K562 (cell line): ENCODE measurements around the gene SERPINB11. TPM values are rescaled to one million over a fixed set of nuclear protein-coding genes. Genes with fewer than 3 reads are reported as not detected.

ENCODE experiments used
- ATAC-seq: fragments of 200-7000 bp; cut with Tn5 transposase; 3 replicates; pipeline ENCODE4 v1.9.1; 2020; ENCODE audit warnings: moderate library complexity
- BruUV-seq: library from RNA; stranded (reverse); fragments of 400-500 nt; replicated peaks from 2 replicates; lab custom pipeline; 2021; lab: Mats Ljungman, UMichigan
- CTCF ChIA-PET: fragments of 300-600 bp; formaldehyde crosslinking; extraction: SDS; loops from one replicate; lab custom pipeline; 2021; ENCODE audit warnings: low intra/inter-chr PET ratio; lab: Yijun Ruan, JAX
- POLR2A ChIA-PET: fragments of 300-600, 350-650 bp; sonication (Branson Sonifier 250); formaldehyde crosslinking; extraction: SDS; loops from one replicate; lab custom pipeline; 2021; ENCODE audit warnings: antibody characterized with exemption, inconsistent platforms; lab: Yijun Ruan, JAX
- DNase-seq, 4 experiments: peaks; one replicate each; pipeline versions ENCODE4 v3.0.0 to v3.0.0-alpha.2; 2011 to 2018; ENCODE audit warnings: low spot score in 3 of 4, mixed read lengths in 3 of 4; ENCODE audit errors: extremely low read depth in 1 of 4
- FAIRE-seq: peaks from 2 replicates; lab custom pipeline; 2011; peaks lifted over from hg19 to GRCh38; lab: Jason Lieb, UNC
- H2AFZ ChIP-seq: 2 replicates; pipeline ENCODE4 v1.6.0; 2011; ENCODE audit warnings: low read depth, low read length, control low read depth, inconsistent platforms
- H3K27ac ChIP-seq: fragments of 200-600 bp; 3 replicates; pipeline ENCODE4 v1.8.0; 2011; ENCODE audit warnings: low read depth, mild to moderate bottlenecking, control low read depth, inconsistent platforms, low read length, moderate library complexity, mixed read lengths; ENCODE audit errors: extremely low read depth
- H3K27me3 ChIP-seq, 2 experiments: fragments of 300-600 bp in 1 of 2; 2 replicates in 1 of 2; 3 replicates in 1 of 2; pipeline versions ENCODE4 v1.6.0 to v1.8.0; 2011; ENCODE audit warnings: inconsistent platforms in 2 of 2, low read length in 2 of 2, mild to moderate bottlenecking in 1 of 2, mixed read lengths in 1 of 2, moderate library complexity in 1 of 2; ENCODE audit not compliant: control insufficient read depth in 2 of 2, insufficient read depth in 2 of 2
- H3K36me3 ChIP-seq: fragments of 300-600 bp; 3 replicates; pipeline ENCODE4 v1.8.0; 2011; ENCODE audit warnings: mild to moderate bottlenecking, low read length, inconsistent platforms; ENCODE audit not compliant: control insufficient read depth, insufficient read depth
- H3K4me1 ChIP-seq, 2 experiments: fragments of 200-600 bp in 1 of 2; replicated peaks in 1 of 2; 2 replicates in 1 of 2; 3 replicates in 1 of 2; pipeline versions ENCODE4 v1.5.1 to v1.8.0; 2011; ENCODE audit warnings: inconsistent platforms in 2 of 2, low read length in 2 of 2, mild to moderate bottlenecking in 1 of 2, mixed read lengths in 1 of 2, moderate library complexity in 1 of 2; ENCODE audit not compliant: control insufficient read depth in 2 of 2, insufficient read depth in 2 of 2
- H3K4me2 ChIP-seq: 2 replicates; pipeline ENCODE4 v1.6.1; 2011; ENCODE audit warnings: low read length, control low read depth, inconsistent platforms, mixed read lengths; ENCODE audit not compliant: insufficient read depth
- H3K4me3 ChIP-seq: fragments of 200-600 bp; sonication (generic), shearing (Covaris generic); 2 replicates; pipeline ENCODE4 v1.5.1; 2016; ENCODE audit warnings: control low read depth, inconsistent platforms
- H3K79me2 ChIP-seq: fragments of 200-600 bp; 3 replicates; pipeline ENCODE4 v1.8.0; 2011; ENCODE audit warnings: low read length, inconsistent platforms; ENCODE audit not compliant: control insufficient read depth, insufficient read depth
- H3K9ac ChIP-seq, 2 experiments: 2 replicates each; pipeline versions ENCODE4 v1.6.0 to v1.6.1; 2011; ENCODE audit warnings: low read depth in 2 of 2, low read length in 2 of 2, control low read depth in 1 of 2, inconsistent platforms in 1 of 2, mild to moderate bottlenecking in 1 of 2, mixed read lengths in 1 of 2; ENCODE audit not compliant: insufficient read depth in 1 of 2
- H3K9me1 ChIP-seq: one replicate; pipeline ENCODE4 v1.6.0; 2011; ENCODE audit warnings: inconsistent platforms, mild to moderate bottlenecking, low read length, moderate library complexity; ENCODE audit not compliant: control insufficient read depth, insufficient read depth
- H3K9me3 ChIP-seq: replicated peaks from 2 replicates; pipeline ENCODE4 v1.5.1; 2011; ENCODE audit warnings: low read depth, low read length, inconsistent platforms; ENCODE audit not compliant: control insufficient read depth, insufficient read depth
- H4K20me1 ChIP-seq: replicated peaks from 2 replicates; pipeline ENCODE4 v1.6.1; 2011; ENCODE audit warnings: low read length, inconsistent platforms, mixed read lengths; ENCODE audit not compliant: control insufficient read depth, insufficient read depth
- BRF1 ChIP-seq: IDR thresholded peaks from 3 replicates; pipeline ENCODE4 v1.6.1; 2011; ENCODE audit warnings: borderline replicate concordance, mild to moderate bottlenecking; ENCODE audit not compliant: insufficient read length; ENCODE audit errors: extremely low read depth
- CHD4 ChIP-seq: fragments of 200-600 bp; sonication (generic); IDR thresholded peaks from 3 replicates; pipeline ENCODE4 v1.6.1; 2012; ENCODE audit warnings: low read depth, mild to moderate bottlenecking, mixed read lengths, low read length, inconsistent platforms; ENCODE audit not compliant: insufficient read depth, insufficient replicate concordance, poor library complexity, severe bottlenecking
- GABPB2 ChIP-seq: fragments of 250-450 bp; sonication (Bioruptor Pico); conservative IDR thresholded peaks from 2 replicates; pipeline ENCODE4 v1.5.1; 2021; ENCODE audit warnings: mild to moderate bottlenecking
- HMG20B ChIP-seq: fragments of 250-450 bp; sonication (Bioruptor Pico); IDR thresholded peaks from 2 replicates; pipeline ENCODE4 v1.5.0; 2021; ENCODE audit warnings: mild to moderate bottlenecking
- HNRNPH1 ChIP-seq: fragments of 200-400 bp; formaldehyde crosslinking; optimal IDR thresholded peaks from 2 replicates; pipeline ENCODE3; 2017; ENCODE audit warnings: low read depth, mild to moderate bottlenecking, low read length, moderate library complexity
- ILF3 ChIP-seq: fragments of 450-650 bp; IDR thresholded peaks from 2 replicates; pipeline ENCODE4 v1.6.1; 2018; ENCODE audit warnings: antibody characterized with exemption, mild to moderate bottlenecking, moderate library complexity, borderline replicate concordance
- NFIC ChIP-seq: fragments of 450-650 bp; IDR thresholded peaks from 2 replicates; pipeline ENCODE4 v1.6.1; 2017; ENCODE audit warnings: mild to moderate bottlenecking, inconsistent platforms
- POLR2AphosphoS5 ChIP-seq: IDR thresholded peaks from 2 replicates; pipeline ENCODE4 v1.6.1; 2011; ENCODE audit warnings: mild to moderate bottlenecking, low read depth, low read length, moderate library complexity; ENCODE audit not compliant: control insufficient read depth, insufficient read depth
- RFX1 ChIP-seq: fragments of 450-650 bp; IDR thresholded peaks from 2 replicates; pipeline ENCODE4 v1.6.1; 2016; ENCODE audit warnings: mild to moderate bottlenecking, moderate library complexity
- ZBTB17 ChIP-seq: fragments of 450-650 bp; formaldehyde crosslinking; IDR thresholded peaks from 2 replicates; pipeline ENCODE4 v1.4.0; 2020; ENCODE audit warnings: mild to moderate bottlenecking
- ZBTB43 ChIP-seq: sonication (generic); formaldehyde crosslinking; IDR thresholded peaks from 2 replicates; pipeline ENCODE4 v1.8.0; 2023; ENCODE audit warnings: mild to moderate bottlenecking, missing genetic modification reagents
- ZNF224 ChIP-seq: sonication (generic); formaldehyde crosslinking; IDR thresholded peaks from 2 replicates; pipeline ENCODE4 v1.8.0; 2022; ENCODE audit warnings: mild to moderate bottlenecking, missing genetic modification reagents
- ZNF232 ChIP-seq: sonication (generic); formaldehyde crosslinking; IDR thresholded peaks from 2 replicates; pipeline ENCODE4 v1.8.0; 2022; ENCODE audit warnings: mild to moderate bottlenecking, missing genetic modification reagents
- ZNF3 ChIP-seq: fragments of 250-450 bp; sonication (Bioruptor Pico); IDR thresholded peaks from 2 replicates; pipeline ENCODE4 v1.5.0; 2021; ENCODE audit warnings: mild to moderate bottlenecking, moderate library complexity
- ZNF778 ChIP-seq: fragments of 450-650 bp; formaldehyde crosslinking; IDR thresholded peaks from 2 replicates; pipeline ENCODE4 v1.4.0; 2020; ENCODE audit warnings: mild to moderate bottlenecking, moderate library complexity
- WGBS: fragments of 100-300 bp; shearing (Covaris generic); methylation state at CpG from one replicate; pipeline ENCODE4 v1.1.6; 2016; ENCODE audit warnings: low coverage, mixed read lengths; ENCODE audit not compliant: insufficient coverage; ENCODE audit errors: missing lambda C conversion rate; 5-methylcytosine and 5-hydroxymethylcytosine counted together
- in situ Hi-C: fragments of 300-500 bp; cut with MboI; formaldehyde crosslinking; loops from 4 replicates; pipeline ENCODE4 v1.15.0; 2018; ENCODE audit warnings: inconsistent platforms, mixed read lengths
- intact Hi-C: fragments of 100-400 bp; cut with micrococcal nuclease; formaldehyde crosslinking; loops from 2 replicates; pipeline ENCODE4 v1.14.2; 2022
- polyA plus RNA-seq, 8 experiments: library from polyadenylated mRNA; depleted of rRNA in 4 of 8; stranded (reverse) in 5 of 8; unstranded in 3 of 8; fragments of >200 nt; fragmentation: Nextera tagmentation in 2 of 8; fragmentation: Illumina TruSeq in 1 of 8; extraction: Ambion mirVana in 2 of 8; extraction: Trizol in 1 of 8; gene quantifications; 2 replicates each; pipeline versions ENCODE4 v1.2.1 to v1.2.3, GENCODE V29; 2011 to 2014; ENCODE audit warnings: inconsistent platforms in 1 of 8, missing spikeins in 1 of 8
- total RNA-seq, 7 experiments: library from RNA; depleted of rRNA in 6 of 7; stranded (reverse); fragments of >200 nt in 6 of 7; fragmentation: Illumina TruSeq in 2 of 7; extraction: Trizol in 2 of 7; gene quantifications; 2 replicates each; pipeline versions ENCODE4 v1.2.1 to v1.2.3, GENCODE V29; 2011 to 2021; ENCODE audit warnings: low replicate concordance in 1 of 7

The SERPINB11 gene
- total and polyA plus RNA-seq, 9 of the 15 experiments (the other 6 are each of a cell fraction or from before 2014, with no cell fraction given): not detected

DNA sequence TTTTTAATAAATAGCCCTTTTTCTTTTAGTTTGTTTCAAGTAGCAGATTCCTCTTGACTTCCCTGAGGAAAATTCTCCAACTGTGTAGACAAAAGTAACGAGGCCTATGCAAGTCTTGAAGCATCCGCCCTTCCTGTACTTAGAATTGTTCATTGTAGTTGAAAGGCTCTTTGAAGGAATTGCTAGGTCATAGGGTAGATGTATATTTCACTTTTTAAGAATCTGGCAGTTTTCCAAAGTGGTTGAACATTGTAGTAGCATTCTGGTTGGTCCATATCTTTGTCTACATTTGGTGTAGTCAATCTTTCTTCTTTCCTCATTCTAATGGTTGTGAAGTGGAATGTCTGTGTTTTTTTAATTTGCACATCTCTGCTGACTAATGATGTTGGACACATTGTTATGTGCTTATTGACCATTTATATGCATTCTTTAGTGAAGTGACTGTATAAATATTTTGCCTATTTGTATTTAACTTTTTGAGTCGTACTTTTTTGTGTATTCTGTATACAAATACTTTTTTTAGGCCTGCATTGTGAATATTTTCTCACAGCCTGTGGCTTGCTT, 5.6 kb upstream of the SERPINB11 start:
- ChIA-PET POLR2A (no interaction called here), CTCF (no interaction called here)
- 0% methylated on average over 3 of the region's 3 CpGs for WGBS
- H4K20me1 ChIP-seq: no peaks in the 10 kb centered on the region
- TF ChIP-seq BRF1 (no peak), ZNF224 (CRISPR knock-in tag) (no peak), ILF3 (no peak)
- ATAC-seq: no peak
- no TSS peak for BruUV-seq
- intact Hi-C loops (no loop called here), in situ Hi-C loops (no loop called here)
- FAIRE-seq: no peak
- no peak overlapping the region for H3K4me2 ChIP-seq
- no peak overlapping the region for H3K27ac ChIP-seq
- no peak overlapping the region for H2AFZ ChIP-seq
- no peaks in the 10 kb centered on the region for H3K9me1 ChIP-seq
- H3K27me3 ChIP-seq: no peaks in the 10 kb centered on the region
- H3K9ac ChIP-seq: no peak overlapping the region
- H3K36me3 ChIP-seq: no peaks in the 10 kb centered on the region
- no peak overlapping the region for H3K4me3 ChIP-seq
- no peaks in the 10 kb centered on the region for H3K9me3 ChIP-seq
- no peak for DNase-seq
- H3K79me2 ChIP-seq: no peaks in the 10 kb centered on the region
- no peaks in the 10 kb centered on the region for H3K4me1 ChIP-seq

GRCh38 chr18:63700501-63700900, 2.3 kb upstream of the SERPINB11 start:
- H2AFZ ChIP-seq: no peak overlapping the region
- intact Hi-C loops: no loop called here
- WGBS: 0% methylated on average over 2 of the region's 3 CpGs
- no peak overlapping the region for H3K9ac ChIP-seq
- ChIA-PET CTCF (no interaction called here), POLR2A (no interaction called here)
- H3K9me3 ChIP-seq: no peaks in the 10 kb centered on the region
- H3K9me1 ChIP-seq: no peaks in the 10 kb centered on the region
- no peak overlapping the region for H3K27ac ChIP-seq
- no peaks in the 10 kb centered on the region for H3K4me1 ChIP-seq
- H4K20me1 ChIP-seq: no peaks in the 10 kb centered on the region
- in situ Hi-C loops: no loop called here
- no TSS peak for BruUV-seq
- no peak for ATAC-seq
- H3K27me3 ChIP-seq: no peaks in the 10 kb centered on the region
- no peaks in the 10 kb centered on the region for H3K79me2 ChIP-seq
- no peak for TF ChIP-seq ZNF778 (CRISPR knock-in tag)
- no peak for TF ChIP-seq RFX1
- TF ChIP-seq POLR2AphosphoS5: no peak
- no peak for TF ChIP-seq ZNF232 (CRISPR knock-in tag)
- no peak for TF ChIP-seq HMG20B
- no peak for TF ChIP-seq NFIC
- no peak for TF ChIP-seq GABPB2 (CRISPR knock-in tag)
- no peak for TF ChIP-seq ZNF3 (CRISPR knock-in tag)
- TF ChIP-seq ZBTB17: no peak
- no peak for TF ChIP-seq ZBTB43 (CRISPR knock-in tag)
- no peak for TF ChIP-seq HNRNPH1
- TF ChIP-seq CHD4: no peak
- no peak overlapping the region for H3K4me2 ChIP-seq
- FAIRE-seq: no peak
- DNase-seq: no peak
- H3K4me3 ChIP-seq: no peak overlapping the region
- no peaks in the 10 kb centered on the region for H3K36me3 ChIP-seq
